Uterus (tissue), 4 donors: ENCODE measurements around the gene BROX. TPM values are rescaled to one million over a fixed set of nuclear protein-coding genes. Genes with fewer than 3 reads are reported as not detected.
"Not testable (repeated sequence)": the region's sequence is repeated elsewhere in the genome, so short reads cannot be mapped to it uniquely, and the experiment has no call there.

Source experiments
- DNase-seq, 2 donors: peaks; one replicate each; pipeline ENCODE4 v3.0.0-alpha.2; 2019 to 2020
- H3K27ac ChIP-seq, 2 donors: fragments of 200-600 bp; sonication (generic); 1 replicate in 1 of 2; 2 replicates in 1 of 2; pipeline ENCODE4 v1.5.1; 2016 to 2018
- H3K27me3 ChIP-seq, 2 donors: fragments of 200-600 bp; sonication (generic); one replicate each; pipeline ENCODE4 v1.5.1; 2018 to 2019; ENCODE audit warnings: control low read depth in 1 of 2
- H3K36me3 ChIP-seq, 2 donors: fragments of 200-600 bp; sonication (generic); one replicate each; pipeline ENCODE4 v1.5.1; 2019; ENCODE audit warnings: control low read depth in 1 of 2
- H3K4me1 ChIP-seq, 2 donors: fragments of 200-600 bp; sonication (generic); one replicate each; pipeline ENCODE4 v1.5.1; 2018 to 2019; ENCODE audit warnings: control low read depth in 1 of 2
- H3K4me3 ChIP-seq, 2 donors: fragments of 200-600 bp; sonication (generic); 1 replicate in 1 of 2; 2 replicates in 1 of 2; pipeline ENCODE4 v1.5.1; 2018 to 2019; ENCODE audit warnings: mild to moderate bottlenecking in 1 of 2
- H3K9me3 ChIP-seq, 2 donors: fragments of 200-600 bp; sonication (generic); one replicate each; pipeline ENCODE4 v1.5.1; 2019; ENCODE audit warnings: control low read depth in 1 of 2
- POLR2A ChIP-seq, 2 donors: fragments of 450-650 bp; IDR thresholded peaks; one replicate each; pipeline ENCODE4 v1.6.1; 2016; ENCODE audit warnings: antibody characterized with exemption in 2 of 2, mild to moderate bottlenecking in 1 of 2, moderate library complexity in 1 of 2
- intact Hi-C: fragments of 100-400 bp; cut with DNase I; formaldehyde crosslinking; loops from one replicate; pipeline ENCODE4 v1.15.1; 2023; ENCODE audit warnings: low total_unique reads
- total RNA-seq, 4 donors: library from RNA; depleted of rRNA in 3 of 4; stranded (reverse); fragments of >200 nt in 3 of 4; gene quantifications; one replicate each; pipeline versions ENCODE4 v1.1.0 to v1.2.4, GENCODE V29; 2014 to 2023
- TF ChIP-seq, protein P1 (sequence below), 4 experiments: fragments of 200-600 bp in 2 of 4; fragments of 450-650 bp in 2 of 4; sonication (generic) in 2 of 4; IDR thresholded peaks; one replicate each; pipeline ENCODE4 v1.5.1; 2016 to 2019; ENCODE audit warnings: antibody characterized with exemption in 4 of 4, mild to moderate bottlenecking in 2 of 4, moderate library complexity in 1 of 4
- donor health status: DM: yes; HTN: yes; CAD: no.

The BROX gene
- total RNA-seq, 4 donors from 2014 or later: 12.1 to 74.7 (median 32.2) TPM

DNA sequence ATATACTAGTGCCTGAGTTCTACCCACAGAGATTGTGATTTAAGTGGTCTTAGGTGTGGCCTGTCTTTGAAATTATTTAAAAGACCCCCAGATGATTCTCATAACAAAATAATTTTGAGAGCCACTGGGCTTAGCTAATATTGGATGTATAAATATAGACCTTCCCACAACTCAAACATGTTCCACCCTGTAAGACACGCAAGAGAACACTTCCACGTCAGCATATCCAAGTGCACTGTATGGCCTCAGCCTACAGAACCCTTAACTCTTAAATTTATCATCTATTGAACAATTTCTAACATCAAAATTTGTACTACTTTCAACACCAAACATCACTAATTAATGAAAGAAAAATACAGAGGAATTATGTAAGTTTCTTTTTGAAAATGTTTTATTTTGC lies 27.1 kb downstream of the BROX start:
- Histone ChIP-seq H3K27me3 (no peaks in the 10 kb centered on the region), H3K9me3 (no peaks in the 10 kb centered on the region), H3K27ac (no peak overlapping the region), H3K4me3 (no peak overlapping the region), H3K4me1 (no peaks in the 10 kb centered on the region), H3K36me3 (no peaks in the 10 kb centered on the region)
- no peak for TF ChIP-seq POLR2A (IDR thresholded peaks at IDR 0.05)
- TF ChIP-seq, protein P1, sequence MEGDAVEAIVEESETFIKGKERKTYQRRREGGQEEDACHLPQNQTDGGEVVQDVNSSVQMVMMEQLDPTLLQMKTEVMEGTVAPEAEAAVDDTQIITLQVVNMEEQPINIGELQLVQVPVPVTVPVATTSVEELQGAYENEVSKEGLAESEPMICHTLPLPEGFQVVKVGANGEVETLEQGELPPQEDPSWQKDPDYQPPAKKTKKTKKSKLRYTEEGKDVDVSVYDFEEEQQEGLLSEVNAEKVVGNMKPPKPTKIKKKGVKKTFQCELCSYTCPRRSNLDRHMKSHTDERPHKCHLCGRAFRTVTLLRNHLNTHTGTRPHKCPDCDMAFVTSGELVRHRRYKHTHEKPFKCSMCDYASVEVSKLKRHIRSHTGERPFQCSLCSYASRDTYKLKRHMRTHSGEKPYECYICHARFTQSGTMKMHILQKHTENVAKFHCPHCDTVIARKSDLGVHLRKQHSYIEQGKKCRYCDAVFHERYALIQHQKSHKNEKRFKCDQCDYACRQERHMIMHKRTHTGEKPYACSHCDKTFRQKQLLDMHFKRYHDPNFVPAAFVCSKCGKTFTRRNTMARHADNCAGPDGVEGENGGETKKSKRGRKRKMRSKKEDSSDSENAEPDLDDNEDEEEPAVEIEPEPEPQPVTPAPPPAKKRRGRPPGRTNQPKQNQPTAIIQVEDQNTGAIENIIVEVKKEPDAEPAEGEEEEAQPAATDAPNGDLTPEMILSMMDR (IDR thresholded peaks at IDR 0.05): no peak
- intact Hi-C loops: no loop called here
- DNase-seq: no peak

DNA sequence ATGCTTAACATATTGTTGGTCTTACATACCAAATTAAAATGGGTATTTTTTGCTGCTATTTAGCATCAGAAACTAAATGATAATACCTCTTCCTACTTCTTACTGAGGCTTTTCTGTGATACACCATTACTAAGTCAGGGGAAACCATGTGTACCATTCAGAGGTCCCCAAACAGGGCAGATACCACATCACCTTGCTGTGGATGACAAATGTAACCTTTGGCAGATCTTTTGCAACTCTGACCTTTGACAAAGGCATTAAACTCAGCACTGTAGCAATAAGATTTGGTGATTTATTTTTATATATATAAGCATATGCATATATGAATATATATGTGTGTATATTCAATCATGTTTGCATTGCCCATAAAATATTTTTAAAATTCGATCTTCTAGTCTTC lies 27.6 kb downstream of the BROX start:
- Histone ChIP-seq H3K36me3 (no peaks in the 10 kb centered on the region), H3K4me1 (no peaks in the 10 kb centered on the region), H3K9me3 (no peaks in the 10 kb centered on the region), H3K4me3 (no peak overlapping the region), H3K27me3 (no peaks in the 10 kb centered on the region), H3K27ac (no peak overlapping the region)
- no peak for TF ChIP-seq POLR2A (IDR thresholded peaks at IDR 0.05)
- TF ChIP-seq, protein P1 (IDR thresholded peaks at IDR 0.05): no peak
- no peak for DNase-seq
- intact Hi-C loops: no loop called here

DNA sequence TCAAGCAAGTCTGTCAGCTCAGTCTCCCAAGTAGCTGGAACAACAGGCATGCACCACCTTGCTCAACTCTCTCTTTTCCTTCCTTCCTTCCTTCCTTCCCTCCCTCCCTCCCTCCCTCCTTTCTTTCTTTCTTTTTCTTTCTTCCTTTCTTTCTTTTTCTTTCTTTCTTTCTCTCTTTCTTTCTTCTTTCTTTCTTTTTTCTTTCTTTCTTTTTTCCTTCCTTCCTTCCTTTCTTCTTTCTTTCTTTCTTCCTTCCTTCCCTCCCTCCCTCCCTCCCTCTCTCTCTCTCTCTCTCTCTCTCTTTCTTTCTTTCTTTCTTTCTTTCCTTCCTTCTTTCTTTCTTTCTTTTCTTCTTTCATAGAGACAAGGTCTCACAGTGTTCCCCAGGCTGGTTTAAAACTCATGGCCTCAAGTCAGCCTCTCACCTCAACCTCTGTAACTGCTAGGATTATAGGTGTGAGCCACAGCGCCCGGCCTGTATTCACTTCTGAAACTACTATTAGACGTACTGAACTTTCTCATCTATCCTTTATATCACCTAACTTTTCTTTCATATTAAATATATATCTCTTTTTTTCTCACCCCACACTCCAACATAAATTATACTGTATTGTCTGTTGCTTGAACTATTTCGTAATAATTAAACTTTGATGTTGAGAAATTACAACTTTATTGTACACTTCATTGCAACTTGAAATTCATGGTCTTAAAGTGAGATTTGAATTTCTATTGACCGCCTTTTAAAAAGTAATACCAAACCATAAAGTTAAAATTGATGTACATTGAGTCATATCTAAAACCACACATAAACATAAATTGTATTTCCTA lies 29.5 kb downstream of the BROX start:
- DNase-seq, H3K4me3 ChIP-seq, H3K27ac ChIP-seq, H3K9me3 ChIP-seq, intact Hi-C loops, H3K4me1 ChIP-seq, H3K36me3 ChIP-seq, H3K27me3 ChIP-seq: not testable (repeated sequence)

GRCh38 chr1:222749927-222750326 lies 37.6 kb downstream of the BROX start:
- Histone ChIP-seq H3K4me1 (no peaks in the 10 kb centered on the region), H3K27ac (no peak overlapping the region), H3K27me3 (no peaks in the 10 kb centered on the region), H3K9me3 (no peaks in the 10 kb centered on the region), H3K4me3 (no peak overlapping the region), H3K36me3 (no peaks in the 10 kb centered on the region)
- no peak for DNase-seq
- TF ChIP-seq, protein P1 (IDR thresholded peaks at IDR 0.05): no peak
- no peak for TF ChIP-seq POLR2A (IDR thresholded peaks at IDR 0.05)
- intact Hi-C loops: no loop called here

DNA sequence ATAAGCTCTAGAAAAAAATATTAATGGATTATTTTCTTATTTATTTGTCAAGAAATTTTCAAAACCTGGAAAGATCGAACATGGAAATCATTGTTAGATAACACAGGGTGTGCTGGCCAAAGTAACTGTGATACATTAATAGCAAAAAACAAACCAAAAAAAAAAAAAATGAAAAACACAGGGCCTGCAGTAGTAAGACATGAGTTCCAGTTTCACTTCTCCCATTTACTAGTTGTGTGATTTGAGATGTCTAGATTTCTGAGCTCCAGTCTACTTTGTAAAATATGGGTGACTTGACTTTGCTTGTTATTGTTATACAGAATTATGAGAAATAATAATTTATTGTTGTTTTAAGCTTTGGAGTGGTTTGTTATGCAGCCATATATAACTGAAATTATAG lies 38.3 kb downstream of the BROX start:
- TF ChIP-seq, protein P1 (IDR thresholded peaks at IDR 0.05): no peak
- TF ChIP-seq POLR2A (IDR thresholded peaks at IDR 0.05): no peak
- Histone ChIP-seq H3K4me3 (no peak overlapping the region), H3K27me3 (no peaks in the 10 kb centered on the region), H3K4me1 (no peaks in the 10 kb centered on the region), H3K9me3 (no peaks in the 10 kb centered on the region), H3K27ac (no peak overlapping the region), H3K36me3 (no peaks in the 10 kb centered on the region)
- intact Hi-C loops: no loop called here
- DNase-seq: no peak
